ENCODE measurements around the gene CHADL. TPM values are rescaled to one million over a fixed set of nuclear protein-coding genes. Genes with fewer than 3 reads are reported as not detected.
A peak's percentile ranks its signal among the peaks of the same experiment; 100 is the strongest.

The CHADL gene
- total and polyA plus RNA-seq, 4 experiments from 2014 or later: 0.10 to 1.0 (median 0.47) TPM

- H3K9me3 Mint-ChIP-seq: no peaks in the 10 kb centered on the region
- no peak overlapping the region for H3K4me3 ChIP-seq (ENCODE audit: low read length in 2 of 2)
- peaks cover 0 to 2% (median 0%) of the 10 kb centered on the region in 4 donors for H3K4me1 Mint-ChIP-seq
- no peaks in the 10 kb centered on the region for H3K27me3 Mint-ChIP-seq
- no peak overlapping the region for H3K27ac Mint-ChIP-seq
- peaks cover 75% of the 10 kb centered on the region for H3K36me3 ChIP-seq (ENCODE audit: insufficient read depth, low read length)
- no peak for DNase-seq
- H3K27me3 ChIP-seq (ENCODE audit: insufficient read depth, low read length): no peaks in the 10 kb centered on the region
- intact Hi-C loops (cut with micrococcal nuclease): no loop called here
- no peak overlapping the region for H3K27ac ChIP-seq (ENCODE audit: low read depth, low read length)
- H3K4me1 ChIP-seq (ENCODE audit: insufficient read depth, low read length): no peaks in the 10 kb centered on the region
- CTCF ChIA-PET (ENCODE audit: partially characterized antibody): interaction anchor here (1.0 kb wide), 1 partner anchor 335 kb away, joined by 3 read pairs; no protein-coding TSS in a partner anchor
- H3K9me3 ChIP-seq (ENCODE audit: control insufficient read depth in 1 of 2, low read length in 2 of 2): no peaks in the 10 kb centered on the region
- POLR2A ChIA-PET (ENCODE audit: partially characterized antibody): no interaction called here
- H3K36me3 Mint-ChIP-seq: peaks cover 30 to 80% of the 10 kb centered on the region in 2 donors
- no peak overlapping the region for H3K4me3 Mint-ChIP-seq
These were observed 17.0 kb upstream of the CHADL start for GRCh38 chr22:41257696-41258095.

- H3K4me1 Mint-ChIP-seq: peaks cover 0 to 2% (median 0%) of the 10 kb centered on the region in 4 donors
- no peaks in the 10 kb centered on the region for H3K4me1 ChIP-seq (ENCODE audit: insufficient read depth, low read length)
- POLR2A ChIA-PET (ENCODE audit: partially characterized antibody): interaction anchor here (1.2 kb wide), 1 partner anchor 19 kb away, joined by 4 read pairs; no protein-coding TSS in a partner anchor
- intact Hi-C loops (cut with micrococcal nuclease): no loop called here
- CTCF ChIA-PET (ENCODE audit: partially characterized antibody): interaction anchor here (1.8 kb wide), 1 partner anchor 19 kb away, joined by 4 read pairs; no protein-coding TSS in a partner anchor
- peaks cover 27 to 79% of the 10 kb centered on the region in 2 donors for H3K36me3 Mint-ChIP-seq
- DNase-seq: no peak
- H3K27ac ChIP-seq (ENCODE audit: low read depth, low read length): no peak overlapping the region
- peak overlapping the region in 3 of 7 donors; percentile 46 to 64 (median 54) for H3K27ac Mint-ChIP-seq
- no peaks in the 10 kb centered on the region for H3K27me3 Mint-ChIP-seq
- no peaks in the 10 kb centered on the region for H3K9me3 Mint-ChIP-seq
- no peak overlapping the region for H3K4me3 Mint-ChIP-seq
- no peaks in the 10 kb centered on the region for H3K9me3 ChIP-seq (ENCODE audit: control insufficient read depth in 1 of 2, low read length in 2 of 2)
- H3K27me3 ChIP-seq (ENCODE audit: insufficient read depth, low read length): no peaks in the 10 kb centered on the region
- peaks cover 71% of the 10 kb centered on the region for H3K36me3 ChIP-seq (ENCODE audit: insufficient read depth, low read length)
- H3K4me3 ChIP-seq (ENCODE audit: low read length in 2 of 2): no peak overlapping the region
These were observed 15.8 kb upstream of the CHADL start for GRCh38 chr22:41256254-41257253.

DNA sequence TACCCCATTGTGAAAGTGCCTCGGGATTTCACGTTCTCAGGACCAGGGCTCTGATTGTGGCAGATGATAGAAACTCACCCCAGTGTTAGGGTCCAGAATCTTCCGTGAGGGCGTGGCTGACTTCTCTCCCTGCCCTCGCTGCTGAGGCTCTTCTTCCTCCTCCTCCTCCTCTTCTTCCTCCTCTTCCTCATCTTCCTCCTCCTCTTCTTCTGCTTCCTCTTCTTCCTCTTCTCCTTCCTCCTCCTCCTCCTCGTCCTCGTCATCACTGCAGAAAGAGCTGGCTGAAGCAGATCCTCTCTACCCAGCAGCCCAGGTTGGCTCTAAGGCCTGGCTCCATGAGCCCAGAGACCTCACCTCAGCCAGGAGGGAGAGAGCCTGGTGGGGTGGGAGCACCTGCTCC, 13.5 kb upstream of the CHADL start:
- Mint-ChIP-seq H3K27me3 (no peaks in the 10 kb centered on the region), H3K4me3 (no peak overlapping the region), H3K4me1 (peaks cover 0 to 2% (median 0%) of the 10 kb centered on the region in 4 donors), H3K27ac (peak overlapping the region in 2 of 7 donors; percentile 64 to 72), H3K9me3 (no peaks in the 10 kb centered on the region), H3K36me3 (peaks cover 32 to 84% of the 10 kb centered on the region in 2 donors)
- no peak overlapping the region for H3K27ac ChIP-seq (ENCODE audit: low read depth, low read length)
- H3K9me3 ChIP-seq (ENCODE audit: control insufficient read depth in 1 of 2, low read length in 2 of 2): no peaks in the 10 kb centered on the region
- no peak for DNase-seq
- ChIA-PET POLR2A (ENCODE audit: partially characterized antibody) (no interaction called here), CTCF (ENCODE audit: partially characterized antibody) (no interaction called here)
- H3K4me3 ChIP-seq (ENCODE audit: low read length in 2 of 2): no peak overlapping the region
- intact Hi-C loops (cut with micrococcal nuclease): no loop called here
- H3K4me1 ChIP-seq (ENCODE audit: insufficient read depth, low read length): no peaks in the 10 kb centered on the region
- H3K27me3 ChIP-seq (ENCODE audit: insufficient read depth, low read length): no peaks in the 10 kb centered on the region
- peaks cover 77% of the 10 kb centered on the region for H3K36me3 ChIP-seq (ENCODE audit: insufficient read depth, low read length)

DNA sequence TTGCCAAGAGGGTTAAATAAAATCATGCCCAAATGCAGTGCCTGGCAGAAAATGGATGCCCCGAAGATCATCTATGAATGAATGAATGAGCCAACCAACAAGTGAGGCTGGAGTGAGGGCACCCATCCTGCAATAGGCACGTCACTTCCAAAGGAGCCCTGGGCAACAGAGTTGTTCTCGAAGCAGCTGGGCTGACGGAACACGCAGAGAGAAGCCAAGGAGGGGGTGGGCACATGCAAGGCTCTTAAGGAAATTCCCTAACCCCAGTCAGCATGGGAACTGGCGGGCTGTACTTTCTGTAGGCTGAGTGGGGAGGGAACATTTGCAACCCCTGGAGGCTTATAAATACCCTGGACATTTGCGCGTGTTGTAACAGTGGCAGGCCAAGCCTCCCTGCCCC, 11.6 kb upstream of the CHADL start:
- Mint-ChIP-seq H3K27me3 (no peaks in the 10 kb centered on the region), H3K9me3 (no peaks in the 10 kb centered on the region), H3K4me3 (no peak overlapping the region), H3K27ac (peak overlapping the region in 1 of 7 donors; percentile 40), H3K4me1 (peaks cover 0 to 2% (median 0%) of the 10 kb centered on the region in 4 donors), H3K36me3 (peaks cover 29 to 75% of the 10 kb centered on the region in 2 donors)
- intact Hi-C loops (cut with micrococcal nuclease): no loop called here
- Histone ChIP-seq H3K9me3 (ENCODE audit: control insufficient read depth in 1 of 2, low read length in 2 of 2) (no peaks in the 10 kb centered on the region), H3K36me3 (ENCODE audit: insufficient read depth, low read length) (peaks cover 73% of the 10 kb centered on the region), H3K4me3 (ENCODE audit: low read length in 2 of 2) (no peak overlapping the region), H3K27me3 (ENCODE audit: insufficient read depth, low read length) (no peaks in the 10 kb centered on the region), H3K27ac (ENCODE audit: low read depth, low read length) (no peak overlapping the region), H3K4me1 (ENCODE audit: insufficient read depth, low read length) (no peaks in the 10 kb centered on the region)
- CTCF ChIA-PET (ENCODE audit: partially characterized antibody): interaction anchor here (0.6 kb wide), 1 partner anchor 154 kb away, joined by 3 read pairs; no protein-coding TSS in a partner anchor
- POLR2A ChIA-PET (ENCODE audit: partially characterized antibody): no interaction called here
- DNase-seq: no peak

DNA sequence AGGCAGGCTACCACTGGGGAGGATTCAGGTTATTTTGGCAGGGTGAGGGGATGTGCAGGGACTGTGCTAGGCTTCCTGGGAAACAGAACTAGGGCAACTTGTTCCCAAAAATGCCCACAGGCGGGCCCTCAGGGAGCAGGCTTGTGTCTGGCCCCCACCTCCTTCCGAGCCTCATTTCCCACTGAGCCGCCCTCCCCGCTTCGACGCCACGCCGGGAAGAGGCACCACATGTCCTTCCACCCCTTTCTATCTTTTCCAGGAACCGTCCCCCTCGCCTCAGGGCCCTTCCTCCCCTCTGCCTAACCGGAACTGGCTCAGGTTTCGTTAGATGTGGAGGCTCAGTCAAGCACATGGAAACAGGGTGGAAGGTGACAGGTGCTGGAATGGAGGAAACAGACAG, 9.4 kb upstream of the CHADL start:
- Mint-ChIP-seq H3K4me1 (no peaks in the 10 kb centered on the region), H3K27ac (peak overlapping the region in 1 of 7 donors; percentile 37), H3K4me3 (no peak overlapping the region), H3K27me3 (no peaks in the 10 kb centered on the region), H3K36me3 (peaks cover 23 to 63% of the 10 kb centered on the region in 2 donors), H3K9me3 (no peaks in the 10 kb centered on the region)
- Histone ChIP-seq H3K27me3 (ENCODE audit: insufficient read depth, low read length) (no peaks in the 10 kb centered on the region), H3K4me1 (ENCODE audit: insufficient read depth, low read length) (no peaks in the 10 kb centered on the region), H3K27ac (ENCODE audit: low read depth, low read length) (no peak overlapping the region), H3K4me3 (ENCODE audit: low read length in 2 of 2) (no peak overlapping the region), H3K9me3 (ENCODE audit: control insufficient read depth in 1 of 2, low read length in 2 of 2) (no peaks in the 10 kb centered on the region), H3K36me3 (ENCODE audit: insufficient read depth, low read length) (peaks cover 59% of the 10 kb centered on the region)
- CTCF ChIA-PET (ENCODE audit: partially characterized antibody): no interaction called here
- no peak for DNase-seq
- POLR2A ChIA-PET (ENCODE audit: partially characterized antibody): no interaction called here
- intact Hi-C loops (cut with micrococcal nuclease): no loop called here

GRCh38 chr22:41249442-41249841, 8.7 kb upstream of the CHADL start:
- Histone ChIP-seq H3K27ac (ENCODE audit: low read depth, low read length) (no peak overlapping the region), H3K9me3 (ENCODE audit: control insufficient read depth in 1 of 2, low read length in 2 of 2) (no peaks in the 10 kb centered on the region), H3K36me3 (ENCODE audit: insufficient read depth, low read length) (peaks cover 59% of the 10 kb centered on the region), H3K4me1 (ENCODE audit: insufficient read depth, low read length) (no peaks in the 10 kb centered on the region), H3K4me3 (ENCODE audit: low read length in 2 of 2) (no peak overlapping the region), H3K27me3 (ENCODE audit: insufficient read depth, low read length) (no peaks in the 10 kb centered on the region)
- Mint-ChIP-seq H3K9me3 (no peaks in the 10 kb centered on the region), H3K4me3 (no peak overlapping the region), H3K27ac (no peak overlapping the region), H3K36me3 (peaks cover 23 to 63% of the 10 kb centered on the region in 2 donors), H3K27me3 (no peaks in the 10 kb centered on the region), H3K4me1 (peaks cover 0 to 2% (median 0%) of the 10 kb centered on the region in 4 donors)
- CTCF ChIA-PET (ENCODE audit: partially characterized antibody): no interaction called here
- intact Hi-C loops (cut with micrococcal nuclease): no loop called here
- POLR2A ChIA-PET (ENCODE audit: partially characterized antibody): no interaction called here
- no peak for DNase-seq

DNA sequence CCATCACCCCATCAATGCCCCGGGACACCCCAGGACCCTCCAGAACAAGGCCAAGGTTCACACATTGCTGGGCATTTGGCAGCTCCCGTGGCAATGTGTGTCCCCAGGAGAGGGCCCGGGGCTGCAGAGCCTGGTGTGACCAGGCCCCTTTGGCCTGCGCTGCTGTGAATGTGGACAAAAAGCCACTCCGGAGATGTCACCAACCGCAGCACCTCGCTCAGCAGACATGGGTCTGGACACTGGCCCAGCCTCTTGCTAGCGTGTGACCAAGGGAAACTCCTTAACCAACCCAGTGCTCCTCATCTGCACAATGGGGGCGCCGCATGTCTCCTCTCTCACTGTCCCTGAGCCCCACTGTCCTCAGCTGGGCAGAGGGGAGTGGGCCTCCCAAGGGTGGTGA, 8.0 kb upstream of the CHADL start:
- H3K4me1 Mint-ChIP-seq: peaks cover 0 to 2% (median 0%) of the 10 kb centered on the region in 4 donors

More for the DNA sequence above, 8.0 kb upstream of the CHADL start:
- H3K4me3 ChIP-seq (ENCODE audit: low read length in 2 of 2): no peak overlapping the region
- no peaks in the 10 kb centered on the region for H3K27me3 Mint-ChIP-seq
- POLR2A ChIA-PET (ENCODE audit: partially characterized antibody): no interaction called here
- no peak for DNase-seq
- no peaks in the 10 kb centered on the region for H3K9me3 Mint-ChIP-seq
- no peak overlapping the region for H3K27ac Mint-ChIP-seq
- H3K36me3 Mint-ChIP-seq: peaks cover 19 to 58% of the 10 kb centered on the region in 2 donors
- no peaks in the 10 kb centered on the region for H3K27me3 ChIP-seq (ENCODE audit: insufficient read depth, low read length)
- no peaks in the 10 kb centered on the region for H3K4me1 ChIP-seq (ENCODE audit: insufficient read depth, low read length)
- intact Hi-C loops (cut with micrococcal nuclease): no loop called here
- CTCF ChIA-PET (ENCODE audit: partially characterized antibody): interaction anchor here (1.6 kb wide), 1 partner anchor 11 kb away, joined by 6 read pairs; no protein-coding TSS in a partner anchor
- no peak overlapping the region for H3K27ac ChIP-seq (ENCODE audit: low read depth, low read length)
- peaks cover 54% of the 10 kb centered on the region for H3K36me3 ChIP-seq (ENCODE audit: insufficient read depth, low read length)
- H3K4me3 Mint-ChIP-seq: no peak overlapping the region
- no peaks in the 10 kb centered on the region for H3K9me3 ChIP-seq (ENCODE audit: control insufficient read depth in 1 of 2, low read length in 2 of 2)

All from CD4-positive, alpha-beta memory T cell (primary cell).